WTC11 (cell line): ENCODE data around the gene USH1C. TPM values are rescaled to one million over a fixed set of nuclear protein-coding genes. Genes with fewer than 3 reads are reported as not detected.

Experiments
- ATAC-seq: fragments of 200-7000 bp; cut with Tn5 transposase; 2 replicates; pipeline ENCODE4 v1.10.0; 2021; ENCODE audit warnings: mild to moderate bottlenecking, moderate library complexity
- CTCF ChIA-PET: fragments of 300-600 bp; sonication (Branson Sonifier 250); formaldehyde crosslinking; loops from one replicate; lab custom pipeline; 2021; ENCODE audit warnings: antibody characterized with exemption; lab: Charles Lee
- POLR2A ChIA-PET: fragments of 350-600 bp; sonication (Branson Sonifier 250); formaldehyde crosslinking; loops from one replicate; lab custom pipeline; 2021; ENCODE audit warnings: antibody characterized with exemption; lab: Charles Lee
- DNase-seq: peaks from one replicate; pipeline ENCODE4 v3.0.0; 2021; ENCODE audit warnings: low spot score
- H3K27ac Mint-ChIP-seq: 2 replicates; pipeline ENCODE4 v1.8.0; 2021; ENCODE audit warnings: mixed read lengths
- H3K27me3 Mint-ChIP-seq: 2 replicates; pipeline ENCODE4 v1.8.0; 2021; ENCODE audit warnings: low read depth, mild to moderate bottlenecking, moderate library complexity, mixed read lengths
- H3K36me3 Mint-ChIP-seq: 2 replicates; pipeline ENCODE4 v1.8.0; 2021; ENCODE audit warnings: mixed read lengths
- H3K4me1 Mint-ChIP-seq: 2 replicates; pipeline ENCODE4 v1.8.0; 2022; ENCODE audit warnings: mixed read lengths
- H3K4me3 Mint-ChIP-seq: 2 replicates; pipeline ENCODE4 v1.8.0; 2021; ENCODE audit warnings: mild to moderate bottlenecking, moderate library complexity, mixed read lengths
- H3K9me3 Mint-ChIP-seq: 2 replicates; pipeline ENCODE4 v1.8.0; 2021; ENCODE audit warnings: mixed read lengths
- ATF1 ChIP-seq: sonication (generic); formaldehyde crosslinking; IDR thresholded peaks from 2 replicates; pipeline ENCODE4 v1.8.1; 2023; ENCODE audit warnings: mild to moderate bottlenecking, moderate library complexity, missing genetic modification reagents
- ATF2 ChIP-seq: sonication (generic); formaldehyde crosslinking; IDR thresholded peaks from 2 replicates; pipeline ENCODE4 v1.8.1; 2022; ENCODE audit warnings: low read depth, missing genetic modification reagents, borderline replicate concordance
- ELF4 ChIP-seq: sonication (generic); formaldehyde crosslinking; IDR thresholded peaks from 2 replicates; pipeline ENCODE4 v1.8.1; 2022; ENCODE audit warnings: low read depth, mild to moderate bottlenecking, moderate library complexity, missing genetic modification reagents
- ETV6 ChIP-seq: sonication (generic); formaldehyde crosslinking; IDR thresholded peaks from 2 replicates; pipeline ENCODE4 v1.8.1; 2022; ENCODE audit warnings: mild to moderate bottlenecking, missing genetic modification reagents
- GRHL2 ChIP-seq: fragments of 250-450 bp; sonication (Bioruptor Pico); IDR thresholded peaks from 2 replicates; pipeline ENCODE4 v1.8.0; 2022; ENCODE audit warnings: mild to moderate bottlenecking, moderate library complexity; ENCODE audit not compliant: insufficient replicate concordance, severe bottlenecking
- GTF2I ChIP-seq: fragments of 250-450 bp; sonication (Bioruptor Pico); conservative IDR thresholded peaks from 2 replicates; pipeline ENCODE4 v1.4.0; 2021; ENCODE audit warnings: mild to moderate bottlenecking
- HMGA2 ChIP-seq: fragments of 250-450 bp; sonication (Bioruptor Pico); IDR thresholded peaks from 2 replicates; pipeline ENCODE4 v1.4.0; 2021; ENCODE audit warnings: mild to moderate bottlenecking, moderate library complexity
- JAZF1 ChIP-seq: fragments of 250-450 bp; sonication (Bioruptor Pico); IDR thresholded peaks from 2 replicates; pipeline ENCODE4 v1.9.0; 2021; ENCODE audit warnings: moderate library complexity, mild to moderate bottlenecking, inconsistent platforms
- RELA ChIP-seq: sonication (generic); formaldehyde crosslinking; IDR thresholded peaks from 2 replicates; pipeline ENCODE4 v1.8.1; 2022; ENCODE audit warnings: missing genetic modification reagents, mild to moderate bottlenecking, borderline replicate concordance
- TCF7 ChIP-seq: sonication (generic); formaldehyde crosslinking; IDR thresholded peaks from 2 replicates; pipeline ENCODE4 v1.8.0; 2022; ENCODE audit warnings: mild to moderate bottlenecking, low read depth, missing genetic modification reagents, moderate library complexity
- TEAD4 ChIP-seq: sonication (generic); formaldehyde crosslinking; IDR thresholded peaks from 2 replicates; pipeline ENCODE4 v1.8.0; 2022; ENCODE audit warnings: mild to moderate bottlenecking, missing genetic modification reagents
- USF1 ChIP-seq: sonication (generic); formaldehyde crosslinking; IDR thresholded peaks from 2 replicates; pipeline ENCODE4 v1.8.0; 2022; ENCODE audit warnings: mild to moderate bottlenecking, missing genetic modification reagents
- ZBTB21 ChIP-seq: sonication (generic); formaldehyde crosslinking; IDR thresholded peaks from 2 replicates; pipeline ENCODE4 v1.8.1; 2023; ENCODE audit warnings: mild to moderate bottlenecking, missing genetic modification reagents, borderline replicate concordance
- ZNF138 ChIP-seq: sonication (generic); formaldehyde crosslinking; conservative IDR thresholded peaks from 2 replicates; pipeline ENCODE4 v1.8.1; 2022; ENCODE audit warnings: mild to moderate bottlenecking, moderate library complexity, missing genetic modification reagents
- ZNF232 ChIP-seq: sonication (generic); formaldehyde crosslinking; IDR thresholded peaks from 2 replicates; pipeline ENCODE4 v1.8.0; 2022; ENCODE audit warnings: mild to moderate bottlenecking, missing genetic modification reagents
- ZNF423 ChIP-seq: fragments of 250-450 bp; sonication (Bioruptor Pico); IDR thresholded peaks from 2 replicates; pipeline ENCODE4 v2.1.2; 2022; ENCODE audit warnings: mild to moderate bottlenecking, moderate library complexity
- total RNA-seq: library from RNA; stranded (reverse); gene quantifications from 3 replicates; pipeline ENCODE4 v1.2.3, GENCODE V29; 2021
- TF ChIP-seq, protein P1 (sequence below): fragments of 200-600 bp; IDR thresholded peaks from 2 replicates; pipeline ENCODE4 v1.8.0; 2022; ENCODE audit warnings: antibody characterized with exemption
- TF ChIP-seq, protein P2 (sequence below): sonication (generic); formaldehyde crosslinking; IDR thresholded peaks from 2 replicates; pipeline ENCODE4 v1.8.1; 2023; ENCODE audit warnings: mild to moderate bottlenecking, missing genetic modification reagents, moderate library complexity
- TF ChIP-seq, protein P3 (sequence below): sonication (generic); formaldehyde crosslinking; IDR thresholded peaks from 2 replicates; pipeline ENCODE4 v1.8.1; 2022; ENCODE audit warnings: mild to moderate bottlenecking, missing genetic modification reagents, moderate library complexity, borderline replicate concordance
- TF ChIP-seq, protein P4 (sequence below): fragments of 250-450 bp; sonication (Bioruptor Pico); conservative IDR thresholded peaks from 2 replicates; pipeline ENCODE4 v1.9.0; 2021; ENCODE audit warnings: mild to moderate bottlenecking
- TF ChIP-seq, protein P5 (sequence below): sonication (generic); formaldehyde crosslinking; IDR thresholded peaks from 2 replicates; pipeline ENCODE4 v1.8.1; 2022; ENCODE audit warnings: missing genetic modification reagents, borderline replicate concordance
- TF ChIP-seq, protein P6 (sequence below): fragments of 250-450 bp; sonication (Bioruptor Pico); IDR thresholded peaks from 2 replicates; pipeline ENCODE4 v1.9.0; 2021; ENCODE audit warnings: mild to moderate bottlenecking

The USH1C gene
- total RNA-seq, 1 experiment from 2014 or later = 3.9 TPM

GRCh38 chr11:17591293-17591692, 47.1 kb upstream of the USH1C start:
- Mint-ChIP-seq H3K4me1 (no peaks in the 10 kb centered on the region), H3K9me3 (peaks cover 24% of the 10 kb centered on the region), H3K36me3 (peaks cover 11% of the 10 kb centered on the region; the same call in 1 of the 2 replicates), H3K4me3 (no peak overlapping the region), H3K27ac (no peak overlapping the region), H3K27me3 (peaks cover 4% of the 10 kb centered on the region; the same call in 1 of the 2 replicates)
- CTCF ChIA-PET = interaction anchor here (0.9 to 1.4 kb wide), 3 partner anchors 63 to 140 kb away, joined by 3 to 4 read pairs (median 3); no protein-coding TSS in a partner anchor
- DNase-seq (peak; percentile 5), ATAC-seq (no peak)
- POLR2A ChIA-PET = no interaction called here
- TF ChIP-seq ZNF232 (CRISPR knock-in tag) (no peak), ZNF423 (CRISPR knock-in tag) (no peak), ETV6 (CRISPR knock-in tag) (no peak), RELA (CRISPR knock-in tag) (no peak), JAZF1 (CRISPR knock-in tag) (no peak), ZBTB21 (CRISPR knock-in tag) (no peak)
- TF ChIP-seq, protein P1, sequence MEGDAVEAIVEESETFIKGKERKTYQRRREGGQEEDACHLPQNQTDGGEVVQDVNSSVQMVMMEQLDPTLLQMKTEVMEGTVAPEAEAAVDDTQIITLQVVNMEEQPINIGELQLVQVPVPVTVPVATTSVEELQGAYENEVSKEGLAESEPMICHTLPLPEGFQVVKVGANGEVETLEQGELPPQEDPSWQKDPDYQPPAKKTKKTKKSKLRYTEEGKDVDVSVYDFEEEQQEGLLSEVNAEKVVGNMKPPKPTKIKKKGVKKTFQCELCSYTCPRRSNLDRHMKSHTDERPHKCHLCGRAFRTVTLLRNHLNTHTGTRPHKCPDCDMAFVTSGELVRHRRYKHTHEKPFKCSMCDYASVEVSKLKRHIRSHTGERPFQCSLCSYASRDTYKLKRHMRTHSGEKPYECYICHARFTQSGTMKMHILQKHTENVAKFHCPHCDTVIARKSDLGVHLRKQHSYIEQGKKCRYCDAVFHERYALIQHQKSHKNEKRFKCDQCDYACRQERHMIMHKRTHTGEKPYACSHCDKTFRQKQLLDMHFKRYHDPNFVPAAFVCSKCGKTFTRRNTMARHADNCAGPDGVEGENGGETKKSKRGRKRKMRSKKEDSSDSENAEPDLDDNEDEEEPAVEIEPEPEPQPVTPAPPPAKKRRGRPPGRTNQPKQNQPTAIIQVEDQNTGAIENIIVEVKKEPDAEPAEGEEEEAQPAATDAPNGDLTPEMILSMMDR = no peak

- Mint-ChIP-seq H3K36me3 (peaks cover 10% of the 10 kb centered on the region; the same call in 1 of the 2 replicates), H3K4me1 (no peaks in the 10 kb centered on the region), H3K27ac (no peak overlapping the region), H3K9me3 (peaks cover 21% of the 10 kb centered on the region), H3K27me3 (peaks cover 4% of the 10 kb centered on the region; the same call in 1 of the 2 replicates), H3K4me3 (no peak overlapping the region)
- ATAC-seq (no peak), DNase-seq (peak; percentile 1)
- ChIA-PET POLR2A (no interaction called here), CTCF (no interaction called here)
- TF ChIP-seq USF1 (no peak), GTF2I (CRISPR knock-in tag) (no peak), ELF4 (no peak), ATF1 (CRISPR knock-in tag) (no peak), TCF7 (CRISPR knock-in tag) (no peak), GRHL2 (no peak), ATF2 (no peak), HMGA2 (no peak), TEAD4 (CRISPR knock-in tag) (no peak), ZNF138 (CRISPR knock-in tag) (no peak)
- TF ChIP-seq, protein P2, sequence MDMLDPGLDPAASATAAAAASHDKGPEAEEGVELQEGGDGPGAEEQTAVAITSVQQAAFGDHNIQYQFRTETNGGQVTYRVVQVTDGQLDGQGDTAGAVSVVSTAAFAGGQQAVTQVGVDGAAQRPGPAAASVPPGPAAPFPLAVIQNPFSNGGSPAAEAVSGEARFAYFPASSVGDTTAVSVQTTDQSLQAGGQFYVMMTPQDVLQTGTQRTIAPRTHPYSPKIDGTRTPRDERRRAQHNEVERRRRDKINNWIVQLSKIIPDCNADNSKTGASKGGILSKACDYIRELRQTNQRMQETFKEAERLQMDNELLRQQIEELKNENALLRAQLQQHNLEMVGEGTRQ (CRISPR knock-in tag) = no peak
- TF ChIP-seq, protein P3, sequence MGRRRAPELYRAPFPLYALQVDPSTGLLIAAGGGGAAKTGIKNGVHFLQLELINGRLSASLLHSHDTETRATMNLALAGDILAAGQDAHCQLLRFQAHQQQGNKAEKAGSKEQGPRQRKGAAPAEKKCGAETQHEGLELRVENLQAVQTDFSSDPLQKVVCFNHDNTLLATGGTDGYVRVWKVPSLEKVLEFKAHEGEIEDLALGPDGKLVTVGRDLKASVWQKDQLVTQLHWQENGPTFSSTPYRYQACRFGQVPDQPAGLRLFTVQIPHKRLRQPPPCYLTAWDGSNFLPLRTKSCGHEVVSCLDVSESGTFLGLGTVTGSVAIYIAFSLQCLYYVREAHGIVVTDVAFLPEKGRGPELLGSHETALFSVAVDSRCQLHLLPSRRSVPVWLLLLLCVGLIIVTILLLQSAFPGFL (CRISPR knock-in tag) = no peak
- TF ChIP-seq, protein P4, sequence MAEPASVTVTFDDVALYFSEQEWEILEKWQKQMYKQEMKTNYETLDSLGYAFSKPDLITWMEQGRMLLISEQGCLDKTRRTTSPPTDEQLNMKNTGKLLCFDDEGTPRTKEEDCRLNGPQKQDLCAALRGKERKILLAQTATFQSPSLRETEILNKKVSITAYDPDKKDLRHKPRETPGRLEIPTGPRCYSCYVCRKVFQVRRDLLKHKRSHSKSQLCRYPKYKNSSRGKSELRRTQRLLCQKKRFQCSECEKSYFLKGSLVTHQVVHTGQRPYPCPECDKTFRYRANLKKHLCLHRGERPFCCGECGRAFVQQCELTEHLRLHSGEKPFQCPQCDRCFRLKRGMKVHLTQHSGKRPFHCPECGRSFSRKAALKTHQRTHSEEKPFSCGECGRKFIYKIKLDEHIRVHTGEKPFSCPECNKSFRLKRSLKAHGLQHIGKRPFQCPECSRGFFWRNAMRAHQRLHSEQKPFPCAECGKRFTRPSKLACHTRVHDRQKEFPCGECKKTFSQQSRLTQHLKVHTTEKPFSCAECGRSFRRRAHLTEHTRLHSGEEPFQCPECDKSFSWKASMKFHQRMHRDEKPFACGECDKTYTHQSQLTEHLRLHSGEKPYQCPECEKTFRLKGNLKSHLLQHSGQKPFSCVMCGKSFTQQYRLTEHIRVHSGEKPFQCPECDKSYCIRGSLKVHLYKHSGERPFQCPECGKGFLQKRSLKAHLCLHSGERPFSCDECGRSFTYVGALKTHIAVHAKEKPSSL (CRISPR knock-in tag) = no peak
- TF ChIP-seq, protein P5, sequence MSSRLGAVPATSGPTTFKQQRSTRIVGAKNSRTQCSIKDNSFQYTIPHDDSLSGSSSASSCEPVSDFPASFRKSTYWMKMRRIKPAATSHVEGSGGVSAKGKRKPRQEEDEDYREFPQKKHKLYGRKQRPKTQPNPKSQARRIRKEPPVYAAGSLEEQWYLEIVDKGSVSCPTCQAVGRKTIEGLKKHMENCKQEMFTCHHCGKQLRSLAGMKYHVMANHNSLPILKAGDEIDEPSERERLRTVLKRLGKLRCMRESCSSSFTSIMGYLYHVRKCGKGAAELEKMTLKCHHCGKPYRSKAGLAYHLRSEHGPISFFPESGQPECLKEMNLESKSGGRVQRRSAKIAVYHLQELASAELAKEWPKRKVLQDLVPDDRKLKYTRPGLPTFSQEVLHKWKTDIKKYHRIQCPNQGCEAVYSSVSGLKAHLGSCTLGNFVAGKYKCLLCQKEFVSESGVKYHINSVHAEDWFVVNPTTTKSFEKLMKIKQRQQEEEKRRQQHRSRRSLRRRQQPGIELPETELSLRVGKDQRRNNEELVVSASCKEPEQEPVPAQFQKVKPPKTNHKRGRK (CRISPR knock-in tag) = no peak
- TF ChIP-seq, protein P6, sequence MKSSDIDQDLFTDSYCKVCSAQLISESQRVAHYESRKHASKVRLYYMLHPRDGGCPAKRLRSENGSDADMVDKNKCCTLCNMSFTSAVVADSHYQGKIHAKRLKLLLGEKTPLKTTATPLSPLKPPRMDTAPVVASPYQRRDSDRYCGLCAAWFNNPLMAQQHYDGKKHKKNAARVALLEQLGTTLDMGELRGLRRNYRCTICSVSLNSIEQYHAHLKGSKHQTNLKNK (CRISPR knock-in tag) = no peak
These were observed 46.2 kb upstream of the USH1C start for GRCh38 chr11:17590463-17590862.
